K562 (cell line): ENCODE measurements around the gene GLRX2. TPM values are rescaled to one million over a fixed set of nuclear protein-coding genes. Genes with fewer than 3 reads are reported as not detected.

ENCODE experiments used
- ARID2 ChIP-seq: fragments of 450-650 bp; IDR thresholded peaks from 2 replicates; pipeline ENCODE4 v1.6.1; 2017; ENCODE audit warnings: antibody characterized with exemption, mild to moderate bottlenecking
- ATF1 ChIP-seq, 2 experiments: fragments of 450-650 bp in 1 of 2; IDR thresholded peaks; 2 replicates each; pipeline ENCODE4 v1.6.1; 2016; ENCODE audit warnings: missing compliant biosample characterization in 1 of 2, missing genetic modification characterization in 1 of 2
- DNMT1 ChIP-seq: fragments of 450-650 bp; IDR thresholded peaks from 2 replicates; pipeline ENCODE4 v1.6.1; 2016; ENCODE audit warnings: antibody characterized with exemption, mild to moderate bottlenecking
- HNRNPL ChIP-seq: fragments of 200-400 bp; formaldehyde crosslinking; IDR thresholded peaks from 2 replicates; pipeline ENCODE4 v1.6.1; 2017; ENCODE audit warnings: low read depth, mild to moderate bottlenecking, low read length
- IRF2 ChIP-seq: sonication (generic); formaldehyde crosslinking; IDR thresholded peaks from 2 replicates; pipeline ENCODE4 v1.8.1; 2022; ENCODE audit warnings: mild to moderate bottlenecking, missing genetic modification reagents
- MEF2A ChIP-seq: IDR thresholded peaks from 2 replicates; pipeline ENCODE4 v1.6.1; 2011; ENCODE audit warnings: low read depth, mild to moderate bottlenecking, low read length, moderate library complexity; ENCODE audit not compliant: control insufficient read depth
- MTA3 ChIP-seq: fragments of 450-650 bp; formaldehyde crosslinking; IDR thresholded peaks from 2 replicates; pipeline ENCODE4 v1.6.1; 2017; ENCODE audit warnings: mild to moderate bottlenecking, borderline replicate concordance
- PHF20 ChIP-seq: fragments of 450-650 bp; IDR thresholded peaks from 2 replicates; pipeline ENCODE4 v1.6.1; 2018; ENCODE audit not compliant: partially characterized antibody
- PHF21A ChIP-seq: fragments of 450-650 bp; IDR thresholded peaks from 2 replicates; pipeline ENCODE4 v1.6.1; 2017; ENCODE audit warnings: low read depth, borderline replicate concordance
- SOX6 ChIP-seq: fragments of 450-650 bp; IDR thresholded peaks from 2 replicates; pipeline ENCODE4 v1.6.1; 2014; ENCODE audit warnings: mild to moderate bottlenecking
- STAT5B ChIP-seq: fragments of 250-450 bp; sonication (Bioruptor Pico); IDR thresholded peaks from 2 replicates; pipeline ENCODE4 v1.8.0; 2021; ENCODE audit warnings: mild to moderate bottlenecking, inconsistent platforms
- ZC3H4 ChIP-seq: sonication (generic); formaldehyde crosslinking; IDR thresholded peaks from 2 replicates; pipeline ENCODE4 v1.9.0; 2021; ENCODE audit warnings: missing genetic modification reagents, borderline replicate concordance
- ZNF316 ChIP-seq: fragments of 450-650 bp; IDR thresholded peaks from 2 replicates; pipeline ENCODE4 v1.6.1; 2016
- polyA plus RNA-seq, 8 experiments: library from polyadenylated mRNA; depleted of rRNA in 4 of 8; stranded (reverse) in 5 of 8; unstranded in 3 of 8; fragments of >200 nt; fragmentation: Nextera tagmentation in 2 of 8; fragmentation: Illumina TruSeq in 1 of 8; extraction: Ambion mirVana in 2 of 8; extraction: Trizol in 1 of 8; gene quantifications; 2 replicates each; pipeline versions ENCODE4 v1.2.1 to v1.2.3, GENCODE V29; 2011 to 2014; ENCODE audit warnings: inconsistent platforms in 1 of 8, missing spikeins in 1 of 8
- total RNA-seq, 7 experiments: library from RNA; depleted of rRNA in 6 of 7; stranded (reverse); fragments of >200 nt in 6 of 7; fragmentation: Illumina TruSeq in 2 of 7; extraction: Trizol in 2 of 7; gene quantifications; 2 replicates each; pipeline versions ENCODE4 v1.2.1 to v1.2.3, GENCODE V29; 2011 to 2021; ENCODE audit warnings: low replicate concordance in 1 of 7
- TF ChIP-seq, protein P1 (sequence below): sonication (generic); formaldehyde crosslinking; IDR thresholded peaks from 2 replicates; pipeline ENCODE4 v1.8.0; 2022; ENCODE audit warnings: missing genetic modification reagents, mild to moderate bottlenecking, borderline replicate concordance
- TF ChIP-seq, protein P2 (sequence below): fragments of 450-650 bp; formaldehyde crosslinking; IDR thresholded peaks from 2 replicates; pipeline ENCODE4 v1.4.0; 2022; ENCODE audit warnings: missing genetic modification characterization
- TF ChIP-seq, protein P3 (sequence below): fragments of 450-650 bp; IDR thresholded peaks from 2 replicates; pipeline ENCODE4 v1.6.1; 2018; ENCODE audit not compliant: partially characterized antibody
- TF ChIP-seq, protein P4 (sequence below): sonication (generic); formaldehyde crosslinking; IDR thresholded peaks from 2 replicates; pipeline ENCODE4 v1.8.0; 2022; ENCODE audit warnings: mild to moderate bottlenecking, missing genetic modification reagents
- TF ChIP-seq, protein P5 (sequence below): sonication (generic); formaldehyde crosslinking; IDR thresholded peaks from 2 replicates; pipeline ENCODE4 v1.8.0; 2022; ENCODE audit warnings: missing genetic modification reagents, mild to moderate bottlenecking, moderate library complexity, borderline replicate concordance

The GLRX2 gene
- total and polyA plus RNA-seq, 9 of the 15 experiments (the other 6 are each of a cell fraction or from before 2014, with no cell fraction given): 13.3 to 82.6 (median 55.1) TPM

DNA sequence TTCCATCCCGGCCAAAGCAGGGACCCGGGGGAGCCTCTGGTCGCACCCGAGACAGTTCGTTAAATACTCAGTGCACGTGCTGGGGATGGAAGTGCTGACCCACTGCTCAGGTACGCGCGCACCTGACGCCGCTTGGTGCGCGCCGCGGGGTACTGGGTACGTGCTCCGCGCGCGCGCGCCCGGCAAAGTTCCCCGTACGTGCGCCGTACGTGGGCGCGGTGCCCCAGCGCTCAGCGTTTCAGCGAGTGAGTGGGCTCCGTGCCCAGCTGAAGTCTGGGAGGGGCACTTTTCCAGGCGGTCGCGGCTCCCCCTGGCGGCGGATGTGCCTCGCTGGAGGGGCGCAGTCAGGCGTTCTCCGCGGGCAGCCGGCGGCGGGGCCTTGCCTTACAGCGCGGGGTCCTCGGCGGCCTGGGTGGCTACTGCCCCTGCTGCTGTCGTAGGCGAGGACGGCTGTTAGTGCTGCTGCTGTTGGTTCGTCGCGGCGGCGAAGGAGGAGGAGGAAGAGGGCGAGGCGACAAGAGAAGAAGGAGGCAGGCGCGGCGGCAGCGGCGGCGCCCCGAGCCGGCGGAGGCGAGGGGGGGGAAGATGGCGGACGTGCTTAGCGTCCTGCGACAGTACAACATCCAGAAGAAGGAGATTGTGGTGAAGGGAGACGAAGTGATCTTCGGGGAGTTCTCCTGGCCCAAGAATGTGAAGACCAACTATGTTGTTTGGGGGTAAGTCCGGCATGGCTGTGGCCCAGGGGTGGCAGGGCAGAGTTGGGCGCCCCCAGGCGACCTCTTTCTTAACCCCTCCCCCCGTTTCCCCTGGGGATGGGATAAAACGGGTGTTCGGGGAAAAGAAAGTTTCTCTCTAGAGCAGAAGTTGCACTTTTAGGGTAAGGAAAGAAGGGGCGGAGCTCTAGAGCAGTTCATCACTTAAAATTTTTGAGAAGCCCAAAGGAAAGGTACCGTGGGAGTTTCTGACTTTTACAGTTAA lies 16.7 kb upstream of the GLRX2 start, which contains the start of gene CDC73 (continued):
- TF ChIP-seq, protein P1, sequence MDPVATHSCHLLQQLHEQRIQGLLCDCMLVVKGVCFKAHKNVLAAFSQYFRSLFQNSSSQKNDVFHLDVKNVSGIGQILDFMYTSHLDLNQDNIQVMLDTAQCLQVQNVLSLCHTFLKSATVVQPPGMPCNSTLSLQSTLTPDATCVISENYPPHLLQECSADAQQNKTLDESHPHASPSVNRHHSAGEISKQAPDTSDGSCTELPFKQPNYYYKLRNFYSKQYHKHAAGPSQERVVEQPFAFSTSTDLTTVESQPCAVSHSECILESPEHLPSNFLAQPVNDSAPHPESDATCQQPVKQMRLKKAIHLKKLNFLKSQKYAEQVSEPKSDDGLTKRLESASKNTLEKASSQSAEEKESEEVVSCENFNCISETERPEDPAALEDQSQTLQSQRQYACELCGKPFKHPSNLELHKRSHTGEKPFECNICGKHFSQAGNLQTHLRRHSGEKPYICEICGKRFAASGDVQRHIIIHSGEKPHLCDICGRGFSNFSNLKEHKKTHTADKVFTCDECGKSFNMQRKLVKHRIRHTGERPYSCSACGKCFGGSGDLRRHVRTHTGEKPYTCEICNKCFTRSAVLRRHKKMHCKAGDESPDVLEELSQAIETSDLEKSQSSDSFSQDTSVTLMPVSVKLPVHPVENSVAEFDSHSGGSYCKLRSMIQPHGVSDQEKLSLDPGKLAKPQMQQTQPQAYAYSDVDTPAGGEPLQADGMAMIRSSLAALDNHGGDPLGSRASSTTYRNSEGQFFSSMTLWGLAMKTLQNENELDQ (CRISPR knock-in tag): peak; percentile 83; the same call in 1 of the 2 replicates
- TF ChIP-seq ARID2 (peak; percentile 19; the same call in 1 of the 2 replicates), STAT5B (no peak), SOX6 (peak; percentile 68), IRF2 (no peak), ZC3H4 (CRISPR knock-in tag) (no peak), ATF1 (CRISPR knock-in tag; IDR thresholded peaks at IDR 0.05) (no peak), ATF1 (tag; IDR thresholded peaks at IDR 0.05) (peak; percentile 94), HNRNPL (peak; percentile 100), PHF20 (peak; percentile 64), PHF21A (peak; percentile 51; the same call in 1 of the 2 replicates), ZNF316 (0 out of 2 replicates have a peak, but pooled peaks have one; percentile 4), DNMT1 (peak; percentile 63), MEF2A (no peak), MTA3 (peak; percentile 96)
- TF ChIP-seq, protein P2, sequence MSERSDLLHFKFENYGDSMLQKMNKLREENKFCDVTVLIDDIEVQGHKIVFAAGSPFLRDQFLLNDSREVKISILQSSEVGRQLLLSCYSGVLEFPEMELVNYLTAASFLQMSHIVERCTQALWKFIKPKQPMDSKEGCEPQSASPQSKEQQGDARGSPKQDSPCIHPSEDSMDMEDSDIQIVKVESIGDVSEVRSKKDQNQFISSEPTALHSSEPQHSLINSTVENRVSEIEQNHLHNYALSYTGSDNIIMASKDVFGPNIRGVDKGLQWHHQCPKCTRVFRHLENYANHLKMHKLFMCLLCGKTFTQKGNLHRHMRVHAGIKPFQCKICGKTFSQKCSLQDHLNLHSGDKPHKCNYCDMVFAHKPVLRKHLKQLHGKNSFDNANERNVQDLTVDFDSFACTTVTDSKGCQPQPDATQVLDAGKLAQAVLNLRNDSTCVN (CRISPR knock-in tag): peak; percentile 69; the same call in 1 of the 2 replicates
- TF ChIP-seq, protein P3, sequence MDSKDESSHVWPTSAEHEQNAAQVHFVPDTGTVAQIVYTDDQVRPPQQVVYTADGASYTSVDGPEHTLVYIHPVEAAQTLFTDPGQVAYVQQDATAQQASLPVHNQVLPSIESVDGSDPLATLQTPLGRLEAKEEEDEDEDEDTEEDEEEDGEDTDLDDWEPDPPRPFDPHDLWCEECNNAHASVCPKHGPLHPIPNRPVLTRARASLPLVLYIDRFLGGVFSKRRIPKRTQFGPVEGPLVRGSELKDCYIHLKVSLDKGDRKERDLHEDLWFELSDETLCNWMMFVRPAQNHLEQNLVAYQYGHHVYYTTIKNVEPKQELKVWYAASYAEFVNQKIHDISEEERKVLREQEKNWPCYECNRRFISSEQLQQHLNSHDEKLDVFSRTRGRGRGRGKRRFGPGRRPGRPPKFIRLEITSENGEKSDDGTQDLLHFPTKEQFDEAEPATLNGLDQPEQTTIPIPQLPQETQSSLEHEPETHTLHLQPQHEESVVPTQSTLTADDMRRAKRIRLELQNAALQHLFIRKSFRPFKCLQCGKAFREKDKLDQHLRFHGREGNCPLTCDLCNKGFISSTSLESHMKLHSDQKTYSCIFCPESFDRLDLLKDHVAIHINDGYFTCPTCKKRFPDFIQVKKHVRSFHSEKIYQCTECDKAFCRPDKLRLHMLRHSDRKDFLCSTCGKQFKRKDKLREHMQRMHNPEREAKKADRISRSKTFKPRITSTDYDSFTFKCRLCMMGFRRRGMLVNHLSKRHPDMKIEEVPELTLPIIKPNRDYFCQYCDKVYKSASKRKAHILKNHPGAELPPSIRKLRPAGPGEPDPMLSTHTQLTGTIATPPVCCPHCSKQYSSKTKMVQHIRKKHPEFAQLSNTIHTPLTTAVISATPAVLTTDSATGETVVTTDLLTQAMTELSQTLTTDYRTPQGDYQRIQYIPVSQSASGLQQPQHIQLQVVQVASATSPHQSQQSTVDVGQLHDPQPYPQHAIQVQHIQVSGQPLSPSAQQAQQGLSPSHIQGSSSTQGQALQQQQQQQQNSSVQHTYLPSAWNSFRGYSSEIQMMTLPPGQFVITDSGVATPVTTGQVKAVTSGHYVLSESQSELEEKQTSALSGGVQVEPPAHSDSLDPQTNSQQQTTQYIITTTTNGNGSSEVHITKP: peak; percentile 73
- TF ChIP-seq, protein P4, sequence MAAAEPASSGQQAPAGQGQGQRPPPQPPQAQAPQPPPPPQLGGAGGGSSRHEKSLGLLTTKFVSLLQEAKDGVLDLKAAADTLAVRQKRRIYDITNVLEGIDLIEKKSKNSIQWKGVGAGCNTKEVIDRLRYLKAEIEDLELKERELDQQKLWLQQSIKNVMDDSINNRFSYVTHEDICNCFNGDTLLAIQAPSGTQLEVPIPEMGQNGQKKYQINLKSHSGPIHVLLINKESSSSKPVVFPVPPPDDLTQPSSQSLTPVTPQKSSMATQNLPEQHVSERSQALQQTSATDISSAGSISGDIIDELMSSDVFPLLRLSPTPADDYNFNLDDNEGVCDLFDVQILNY: peak; percentile 74
- TF ChIP-seq, protein P5, sequence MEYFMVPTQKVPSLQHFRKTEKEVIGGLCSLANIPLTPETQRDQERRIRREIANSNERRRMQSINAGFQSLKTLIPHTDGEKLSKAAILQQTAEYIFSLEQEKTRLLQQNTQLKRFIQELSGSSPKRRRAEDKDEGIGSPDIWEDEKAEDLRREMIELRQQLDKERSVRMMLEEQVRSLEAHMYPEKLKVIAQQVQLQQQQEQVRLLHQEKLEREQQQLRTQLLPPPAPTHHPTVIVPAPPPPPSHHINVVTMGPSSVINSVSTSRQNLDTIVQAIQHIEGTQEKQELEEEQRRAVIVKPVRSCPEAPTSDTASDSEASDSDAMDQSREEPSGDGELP (CRISPR knock-in tag): peak; percentile 99
